HT-29 (cell line): Measurements from ENCODE around the gene TBC1D28. TPM values are rescaled to one million over a fixed set of nuclear protein-coding genes. Genes with fewer than 3 reads are reported as not detected.
"Not testable (repeated sequence)": the region's sequence is repeated elsewhere in the genome, so short reads cannot be mapped to it uniquely, and the experiment has no call there.

ENCODE experiments used
- DNase-seq: peaks from one replicate; pipeline ENCODE4 v3.0.0-alpha.2; 2015; ENCODE audit warnings: low spot score
- small RNA-seq: library from RNA; depleted of rRNA; stranded (forward); fragments of <200 nt; gene quantifications from one replicate; pipeline ENCODE3, GENCODE V24; 2014
- total RNA-seq: library from RNA; depleted of rRNA; stranded (reverse); fragments of >200 nt; shearing (Covaris generic); gene quantifications from 2 replicates; pipeline ENCODE4 v1.2.3, GENCODE V29; 2014; rRNA removed

Gene TBC1D28
- total RNA-seq, 1 experiment from 2014 or later, result not detected

DNA sequence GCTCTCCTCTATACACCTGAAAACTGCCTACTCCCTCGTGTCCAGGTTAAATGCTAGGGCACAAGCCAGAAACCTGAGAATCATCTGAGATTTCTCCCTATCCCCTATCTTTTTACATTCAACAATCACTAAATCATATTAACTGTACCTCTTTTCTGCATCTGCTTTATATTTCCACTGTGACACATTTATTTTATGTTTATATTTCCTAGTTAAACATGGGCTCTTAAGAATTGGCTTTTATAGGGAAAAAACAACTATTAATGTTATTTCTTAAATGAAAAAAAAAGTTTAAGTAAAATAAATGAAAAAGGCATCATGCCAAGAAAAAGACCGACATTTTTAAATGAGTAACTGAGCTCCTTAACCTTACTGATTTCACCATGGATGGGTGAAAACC lies 26.6 kb downstream of the TBC1D28 start:
- DNase-seq, result not testable (repeated sequence)

DNA sequence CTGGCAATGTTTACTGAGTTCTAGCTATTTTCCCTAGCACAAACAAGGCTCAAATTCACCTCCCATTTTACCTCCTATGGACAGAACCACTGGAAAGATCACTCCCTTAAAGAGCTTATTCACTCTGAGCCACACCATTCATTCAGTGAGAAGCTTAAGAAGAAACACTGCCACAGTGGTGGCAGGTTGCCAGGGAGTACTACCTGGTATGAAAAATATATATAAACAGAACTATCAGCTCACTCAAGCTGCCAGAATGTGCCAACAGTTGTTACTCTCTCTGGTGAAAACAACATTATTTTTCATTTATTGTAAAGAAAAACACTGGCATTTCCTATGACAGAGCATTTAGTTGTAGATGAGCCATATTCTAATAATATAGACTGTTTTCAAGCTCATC lies 31.2 kb downstream of the TBC1D28 start:
- DNase-seq, result not testable (repeated sequence)

DNA sequence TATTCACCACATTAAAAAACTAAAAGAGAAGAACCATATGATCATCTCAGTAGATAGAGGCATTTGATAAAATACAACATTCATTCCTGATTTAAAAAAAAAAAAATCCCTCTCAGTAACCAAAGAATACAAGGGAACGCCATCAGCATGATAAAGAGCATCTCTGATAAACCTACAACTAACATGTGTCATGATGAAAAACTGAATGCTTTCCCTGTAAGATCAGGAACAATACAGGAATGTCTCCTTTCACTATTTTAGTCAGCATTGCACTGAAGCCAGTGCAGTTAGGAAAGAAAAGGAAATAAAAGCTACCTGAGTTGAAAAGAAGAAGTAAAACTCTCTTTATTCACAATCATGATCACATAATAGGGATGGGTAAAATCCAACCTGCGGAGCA lies 51.1 kb downstream of the TBC1D28 start:
- not testable (repeated sequence) for DNase-seq

Small RNAs within 50 kb of the gene (small RNA-seq; reads per million reads assigned to genes)
- not detected for gene AC026271.2

Other genes with a start within 250 kb of the TBC1D28 start
- gene LGALS9C, start 167.6 kb downstream of the TBC1D28 start, total RNA-seq, result 0.10 TPM in 1 of 2 replicates, not detected in the other
- 1.2 and 2.1 TPM in 2 replicates for gene FOXO3B, start 37.9 kb upstream of the TBC1D28 start, total RNA-seq
- 0.05 TPM in 1 of 2 replicates, not detected in the other for gene FBXW10, start 99.7 kb upstream of the TBC1D28 start, total RNA-seq
- gene TVP23B, start 136.8 kb upstream of the TBC1D28 start, total RNA-seq, result 15.9 and 30.9 TPM in 2 replicates
- gene PRPSAP2, start 213.7 kb upstream of the TBC1D28 start, total RNA-seq, result 22.3 and 28.4 TPM in 2 replicates